GM18526 (cell line): ENCODE data around the gene PARVA.

ENCODE experiments used
- POLR2A ChIP-seq: IDR thresholded peaks from 3 replicates; pipeline ENCODE4 v1.6.1; 2011; ENCODE audit not compliant: insufficient read length; ENCODE audit errors: extremely low read depth

The PARVA gene, protein sequence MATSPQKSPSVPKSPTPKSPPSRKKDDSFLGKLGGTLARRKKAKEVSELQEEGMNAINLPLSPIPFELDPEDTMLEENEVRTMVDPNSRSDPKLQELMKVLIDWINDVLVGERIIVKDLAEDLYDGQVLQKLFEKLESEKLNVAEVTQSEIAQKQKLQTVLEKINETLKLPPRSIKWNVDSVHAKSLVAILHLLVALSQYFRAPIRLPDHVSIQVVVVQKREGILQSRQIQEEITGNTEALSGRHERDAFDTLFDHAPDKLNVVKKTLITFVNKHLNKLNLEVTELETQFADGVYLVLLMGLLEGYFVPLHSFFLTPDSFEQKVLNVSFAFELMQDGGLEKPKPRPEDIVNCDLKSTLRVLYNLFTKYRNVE

DNA sequence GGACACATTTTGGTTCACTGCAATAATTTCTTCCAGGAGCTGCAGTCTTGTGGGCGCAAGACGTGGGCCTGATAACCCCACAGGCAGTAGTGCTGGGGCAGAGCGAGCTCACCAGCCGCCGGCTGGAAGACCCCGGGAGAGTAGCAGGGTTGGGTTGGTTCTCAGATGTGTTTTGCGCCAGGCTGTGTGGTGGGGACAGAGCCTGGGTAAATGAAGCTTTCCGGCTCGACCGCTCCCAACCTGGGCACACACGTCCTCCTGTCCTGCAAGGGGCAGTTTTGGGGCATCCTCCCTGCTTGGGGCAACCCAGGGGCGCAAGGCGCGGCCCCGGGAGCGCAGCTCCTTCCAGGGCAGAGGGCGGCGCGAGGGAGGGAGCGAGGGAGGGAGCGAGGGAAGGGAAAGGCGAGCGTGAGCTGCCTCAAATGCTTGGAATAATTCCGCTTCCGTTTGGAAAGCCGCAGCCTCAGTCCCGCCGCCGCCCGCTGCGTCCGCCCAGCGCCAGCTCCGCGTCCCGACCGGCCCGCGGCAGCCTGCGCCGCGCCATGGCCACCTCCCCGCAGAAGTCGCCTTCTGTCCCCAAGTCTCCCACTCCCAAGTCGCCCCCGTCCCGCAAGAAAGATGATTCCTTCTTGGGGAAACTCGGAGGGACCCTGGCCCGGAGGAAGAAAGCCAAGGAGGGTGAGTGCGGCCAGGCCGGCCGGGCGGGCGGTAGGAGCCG lies at the start of gene PARVA:
Gene PARVA (plus strand): TSS at position 466 of the 718 bp plus-strand sequence. CDS start 77 bp downstream, at position 543.
- TF ChIP-seq POLR2A, result no peak

DNA sequence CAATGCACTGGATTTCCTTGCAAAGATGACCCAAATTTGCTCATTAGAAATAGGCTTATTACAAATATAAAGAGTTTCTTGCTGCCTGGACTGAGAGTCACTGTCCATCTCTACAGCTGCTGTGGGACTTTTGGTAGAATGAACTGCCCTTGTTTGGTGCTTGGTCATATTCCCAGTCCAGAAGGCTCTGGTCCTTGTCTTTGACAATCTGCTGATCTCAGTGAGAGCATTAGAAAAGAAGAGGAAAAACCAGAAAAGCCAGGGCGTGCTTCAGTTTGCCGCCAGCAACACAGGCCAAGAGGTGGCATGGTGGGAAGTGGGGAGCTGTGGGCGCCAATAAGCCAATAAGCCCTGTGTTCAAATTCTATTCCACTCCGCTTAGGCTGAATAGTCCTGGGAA lies 48.2 kb upstream of the PARVA start:
- no peak for TF ChIP-seq POLR2A

DNA sequence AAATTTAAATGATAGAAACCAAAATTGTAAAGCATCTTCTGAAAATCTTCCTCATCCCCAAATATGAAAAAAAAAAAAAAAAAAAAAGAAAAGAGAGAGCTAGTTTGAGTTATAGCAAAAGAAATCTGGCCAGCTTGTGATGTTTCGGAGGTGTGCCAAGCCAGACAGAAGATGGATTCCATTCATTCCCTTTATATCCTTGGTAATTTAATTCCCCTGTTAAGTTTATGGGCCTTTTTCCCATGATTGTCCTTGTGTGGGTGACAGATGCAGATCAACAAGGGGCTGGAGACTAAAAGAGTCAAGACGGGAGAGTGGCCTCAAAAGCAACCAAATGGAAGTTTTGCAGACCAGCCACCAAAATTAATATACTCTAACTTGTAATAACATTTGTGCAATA lies 47.6 kb upstream of the PARVA start:
- no peak for TF ChIP-seq POLR2A

DNA sequence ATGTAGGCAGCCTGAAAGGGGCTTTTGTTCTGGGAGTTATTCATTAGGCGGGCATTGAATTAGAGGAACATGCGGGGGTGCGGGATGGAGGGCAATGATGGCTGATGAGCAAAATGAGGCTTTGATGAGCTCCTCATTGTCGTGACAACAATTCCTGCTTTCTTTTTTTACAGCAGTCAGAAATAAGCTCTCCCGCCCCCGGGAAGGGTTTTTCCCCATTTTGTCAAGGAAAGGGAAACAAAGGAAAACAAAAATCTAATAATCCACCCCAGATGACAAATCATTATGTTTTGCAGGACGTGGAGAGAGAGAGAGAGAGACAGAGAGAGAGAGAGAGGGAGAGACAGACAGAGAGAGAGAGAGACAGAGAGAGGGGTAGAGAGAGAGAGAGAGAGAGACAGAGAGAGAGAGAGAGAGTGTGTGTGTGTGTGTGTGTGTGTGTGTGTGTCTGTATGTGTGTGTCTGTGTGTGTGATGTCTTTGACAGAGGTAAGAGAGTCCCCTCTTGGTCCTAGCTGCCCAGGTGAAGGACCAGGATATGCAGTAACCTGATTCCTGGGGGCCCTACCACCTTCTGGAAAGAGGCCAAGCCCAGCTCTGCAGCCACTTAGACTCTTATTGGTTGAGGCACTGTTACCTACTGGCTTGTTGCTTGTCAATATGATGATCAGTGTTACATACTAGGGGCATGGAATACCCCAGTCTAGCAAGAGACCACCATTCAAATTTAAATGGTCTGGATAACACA lies 46.7 kb upstream of the PARVA start:
- TF ChIP-seq POLR2A, result no peak

DNA sequence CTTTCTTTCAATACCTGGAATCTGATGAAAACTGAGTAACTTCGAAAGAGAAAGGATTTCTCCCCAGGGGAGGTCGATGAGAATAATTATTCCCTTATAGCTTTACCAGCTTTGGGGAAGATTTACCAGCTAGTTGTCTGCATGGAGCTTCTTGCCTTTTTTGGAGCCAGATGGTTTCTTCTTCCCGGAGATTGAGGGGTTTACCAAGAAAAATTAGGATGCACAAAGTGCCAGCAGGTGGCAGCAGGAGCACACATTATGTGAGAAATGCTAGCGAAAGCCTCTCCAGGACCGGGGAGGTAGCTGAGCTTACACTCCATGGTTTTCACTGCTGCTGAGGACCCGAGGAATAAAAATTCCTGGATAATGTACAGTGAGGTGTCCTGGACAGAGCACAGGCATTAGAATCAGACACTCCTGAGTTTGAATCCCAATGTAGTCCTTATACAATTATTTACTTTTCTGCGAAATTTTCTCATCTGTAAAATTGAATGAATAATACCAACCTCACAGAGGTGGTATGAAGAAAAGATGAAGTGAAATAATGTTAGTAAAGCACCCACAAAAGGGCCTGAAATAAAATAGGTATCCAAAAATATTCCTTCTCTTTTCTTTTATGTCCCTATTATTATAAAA lies 46.0 kb upstream of the PARVA start:
- TF ChIP-seq POLR2A, result no peak

DNA sequence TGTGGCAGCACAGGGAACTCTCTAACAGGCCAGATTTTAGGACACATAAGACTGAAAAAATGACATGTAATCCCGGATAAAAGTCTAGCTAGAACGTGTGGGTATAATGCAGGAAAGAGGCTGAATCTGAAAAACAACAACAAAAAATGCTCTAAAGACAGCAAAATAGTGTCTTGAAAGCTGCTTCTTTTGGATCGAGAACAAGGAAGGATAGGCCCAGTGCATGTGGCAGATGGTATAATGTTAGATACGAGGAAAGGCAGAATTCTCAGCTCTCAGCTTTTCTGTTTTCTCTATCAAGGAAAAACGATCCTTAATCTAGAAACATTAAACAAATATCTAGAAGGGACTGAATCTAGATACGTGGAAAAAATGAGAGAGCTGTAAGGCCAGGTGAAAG lies 33.8 kb upstream of the PARVA start:
- TF ChIP-seq POLR2A, result no peak

DNA sequence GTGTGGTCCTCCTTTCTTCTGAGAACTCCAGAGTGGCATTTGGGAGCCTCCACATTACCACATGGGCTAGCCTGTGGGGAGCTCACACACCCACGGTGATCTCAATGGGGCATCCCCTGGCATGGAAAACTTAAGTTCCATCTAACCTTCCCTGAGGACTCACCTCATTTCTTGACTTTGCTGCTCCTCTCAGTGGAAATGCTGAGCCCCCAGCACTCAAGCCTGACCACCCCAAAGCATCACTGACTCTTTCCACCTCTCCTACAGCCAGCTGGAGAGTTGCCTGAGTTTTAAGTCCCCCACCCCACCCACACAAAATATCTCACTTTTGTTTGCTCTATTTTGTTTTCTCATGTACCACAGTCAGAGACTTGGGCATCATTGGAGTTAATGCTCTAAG lies 23.8 kb upstream of the PARVA start:
- TF ChIP-seq POLR2A, result no peak

DNA sequence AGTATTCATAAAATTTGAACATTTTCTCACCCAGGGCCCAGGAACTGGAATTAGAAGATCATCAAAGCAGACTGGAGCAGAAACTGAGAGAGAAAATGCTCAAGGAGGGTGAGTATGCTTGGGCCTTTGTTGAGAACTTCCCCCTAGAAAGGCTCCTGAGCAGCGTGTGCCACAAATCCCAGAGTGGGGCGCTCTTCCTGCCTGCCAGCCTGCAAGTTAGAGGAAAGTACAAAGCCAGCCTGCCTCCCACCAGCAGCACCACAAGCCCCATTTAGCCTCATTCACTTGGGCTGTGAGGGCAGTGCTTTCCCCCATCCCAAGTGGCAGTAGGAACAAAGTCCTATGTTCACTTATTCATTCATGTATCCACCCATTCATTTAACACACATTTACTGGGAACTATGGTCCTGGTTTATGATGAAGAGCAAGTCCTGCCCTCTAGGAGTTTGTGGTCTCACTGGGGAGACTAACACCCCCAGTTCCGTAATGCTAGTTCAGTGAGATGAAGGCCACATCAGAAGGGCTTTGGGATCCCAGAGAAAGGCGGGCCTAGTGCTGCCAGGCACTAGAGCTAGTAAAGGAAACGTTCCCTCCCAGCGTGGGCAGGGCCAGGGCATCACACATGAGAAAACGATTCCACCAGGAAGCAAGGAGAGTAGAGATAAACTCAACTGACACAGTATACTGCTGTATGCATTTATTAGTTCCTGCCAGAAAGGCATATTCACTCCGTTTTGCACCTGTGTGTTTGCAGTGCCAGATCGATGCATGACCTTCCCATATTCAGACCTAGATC lies 22.4 kb upstream of the PARVA start:
- TF ChIP-seq POLR2A, result no peak

DNA sequence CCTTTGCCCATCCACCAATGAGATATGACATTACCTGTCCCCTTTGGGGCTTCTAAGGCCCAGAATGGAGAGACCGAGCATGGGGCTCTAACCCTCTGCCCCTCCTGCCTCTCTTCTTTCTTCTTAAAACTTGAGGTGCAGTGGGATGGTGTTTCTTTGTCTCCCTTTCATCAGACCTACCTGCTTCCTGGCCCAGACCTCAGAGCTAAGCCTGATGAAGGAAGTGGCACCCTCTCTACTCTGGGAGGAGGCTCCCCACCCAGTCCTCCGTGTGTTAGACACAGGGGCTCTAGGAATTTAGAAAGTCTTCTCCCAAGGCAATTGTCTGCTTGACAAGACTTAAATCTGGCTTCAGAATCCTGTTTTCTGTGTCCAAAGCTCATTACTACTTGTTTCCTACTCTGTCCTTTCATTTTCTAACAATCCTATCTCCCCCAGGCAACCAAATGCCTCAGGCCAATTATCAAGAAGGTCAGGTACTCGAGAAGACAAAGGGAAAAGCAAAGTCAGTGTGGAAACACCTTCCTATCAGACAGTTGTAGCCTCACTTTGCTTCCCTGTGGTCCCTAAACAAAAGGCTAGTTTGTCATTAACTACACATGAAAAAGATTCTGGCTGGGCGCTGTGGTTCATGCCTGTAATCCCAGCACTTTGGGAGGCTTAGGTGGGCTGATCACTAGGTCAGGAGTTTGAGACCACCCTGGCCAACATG lies 20.3 kb upstream of the PARVA start:
- no peak for TF ChIP-seq POLR2A

DNA sequence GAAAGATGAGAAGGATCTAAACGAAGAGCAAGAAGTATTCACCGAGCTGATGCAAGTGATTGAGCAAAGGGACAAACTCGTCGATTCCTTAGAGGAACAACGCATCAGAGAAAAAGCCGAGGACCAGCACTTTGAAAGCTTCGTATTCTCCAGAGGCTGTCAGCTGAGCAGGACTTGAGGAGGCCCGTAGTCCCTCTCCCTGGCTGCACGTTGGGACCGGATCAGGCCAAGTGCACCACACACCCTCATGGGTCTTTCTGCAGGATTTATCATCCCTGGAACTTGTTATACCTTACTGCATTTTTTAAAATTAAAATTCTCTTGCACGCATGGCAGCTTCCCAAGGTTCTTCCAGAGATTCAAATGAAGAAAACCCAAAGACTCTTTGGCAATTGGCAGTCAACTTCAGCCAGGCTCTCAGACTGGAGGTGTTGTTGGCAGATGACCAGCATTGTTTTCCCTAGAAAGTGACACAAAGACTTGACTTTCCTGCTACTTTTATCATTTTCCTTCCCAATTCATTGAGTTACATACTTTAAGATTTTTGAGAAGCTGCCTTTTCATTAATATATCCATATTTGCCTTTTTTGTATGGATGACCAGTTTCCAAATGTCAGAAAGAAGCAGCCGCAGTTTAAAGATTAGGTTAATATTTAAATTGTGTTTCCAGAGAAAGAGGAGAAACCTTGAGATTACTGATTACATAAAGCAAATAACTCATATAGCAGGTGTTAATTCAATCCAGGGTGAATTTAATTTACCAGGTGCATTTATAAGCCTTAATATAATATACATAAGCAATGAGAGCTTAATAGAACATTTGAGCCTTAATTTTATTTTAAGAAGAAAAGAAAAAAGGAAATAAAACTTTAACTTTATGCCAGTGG lies 18.8 kb upstream of the PARVA start:
- TF ChIP-seq POLR2A, result no peak

DNA sequence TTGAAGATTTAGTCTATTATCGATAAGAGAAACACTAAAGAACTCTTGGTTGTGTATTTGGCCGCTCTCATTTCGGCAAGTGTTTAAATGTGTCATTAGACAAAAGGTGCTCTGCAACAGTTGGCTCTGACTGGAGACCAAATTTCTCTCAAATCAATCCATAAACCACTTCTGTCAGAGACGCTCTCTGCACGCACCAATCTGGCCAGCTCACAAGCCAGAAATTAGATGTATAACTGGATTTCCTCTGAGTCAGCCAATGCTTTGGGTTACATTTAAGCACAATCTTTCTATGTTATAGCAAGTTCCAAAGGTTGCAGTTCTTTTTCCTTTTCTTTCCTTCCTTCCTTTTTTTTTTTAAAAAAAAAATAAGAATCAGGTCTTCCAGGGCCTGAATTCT lies 17.6 kb upstream of the PARVA start:
- no peak for TF ChIP-seq POLR2A

DNA sequence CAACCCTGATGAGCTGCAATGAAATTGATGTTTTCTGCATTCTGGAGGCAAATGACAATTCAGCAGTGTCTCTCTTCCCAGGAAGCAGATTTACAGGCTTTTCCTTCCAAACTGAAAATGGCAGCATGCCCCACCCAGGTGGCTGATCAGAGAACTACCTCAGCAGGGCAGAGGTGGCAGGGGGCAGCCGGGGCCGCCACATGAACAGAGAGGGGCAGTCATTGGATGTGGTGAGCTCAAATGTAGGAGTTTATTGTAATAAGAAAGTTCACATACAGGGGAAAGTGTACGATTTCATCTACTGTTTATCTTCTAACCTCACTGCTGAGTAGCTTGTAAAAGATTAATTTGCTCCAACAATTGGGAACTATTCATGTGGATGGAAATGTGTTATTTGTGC lies 15.7 kb upstream of the PARVA start:
- TF ChIP-seq POLR2A, result no peak

DNA sequence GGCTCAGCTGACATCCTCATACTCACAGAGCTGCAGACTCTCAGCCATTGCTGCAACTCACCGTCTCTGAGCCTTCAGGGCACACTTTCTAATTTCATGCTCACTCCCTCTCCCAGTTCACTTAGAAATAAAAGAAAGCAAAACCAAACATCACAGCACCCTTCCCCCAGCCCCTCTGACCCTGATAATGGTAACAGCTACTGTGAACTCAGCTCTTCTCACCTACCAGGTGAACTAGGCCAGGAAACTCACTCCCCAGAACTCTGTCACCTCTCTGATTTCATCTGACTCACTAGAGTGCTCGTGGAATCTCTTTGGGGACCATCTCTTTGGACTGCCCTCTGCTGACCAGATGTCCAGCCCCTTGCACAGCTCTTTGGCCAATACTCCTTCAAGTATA lies 14.5 kb upstream of the PARVA start:
- no peak for TF ChIP-seq POLR2A
